Lower lobe of right lung (tissue), 2 donors: ENCODE results near the gene FAM110A. TPM values are rescaled to one million over a fixed set of nuclear protein-coding genes. Genes with fewer than 3 reads are reported as not detected.
"Not testable (repeated sequence)": the region's sequence is repeated elsewhere in the genome, so short reads cannot be mapped to it uniquely, and the experiment has no call there.

Experiments used
- ATAC-seq, 2 donors: fragments of 200-7000 bp; cut with Tn5 transposase; one replicate each; pipeline ENCODE4 v1.9.1; 2020 to 2022; ENCODE audit warnings: mild to moderate bottlenecking in 2 of 2, moderate library complexity in 2 of 2
- DNase-seq: peaks from one replicate; pipeline ENCODE4 v3.0.0-alpha.2; 2020
- H3K27ac ChIP-seq: fragments of 200-600 bp; one replicate; pipeline ENCODE4 v1.8.0; 2022
- H3K27me3 ChIP-seq: fragments of 200-600 bp; one replicate; pipeline ENCODE4 v1.8.0; 2022; ENCODE audit warnings: low read depth
- H3K36me3 ChIP-seq: fragments of 200-600 bp; one replicate; pipeline ENCODE4 v1.8.0; 2022; ENCODE audit warnings: mild to moderate bottlenecking
- H3K4me1 ChIP-seq: fragments of 200-600 bp; one replicate; pipeline ENCODE4 v1.8.0; 2022
- H3K4me3 ChIP-seq: fragments of 200-600 bp; one replicate; pipeline ENCODE4 v1.8.0; 2022; ENCODE audit warnings: mild to moderate bottlenecking
- H3K9me3 ChIP-seq: fragments of 200-600 bp; one replicate; pipeline ENCODE4 v1.8.0; 2022
- intact Hi-C: fragments of 100-400 bp; cut with DNase I; formaldehyde crosslinking; loops from one replicate; pipeline ENCODE4 v1.11.0; 2022
- total RNA-seq: library from RNA; stranded (reverse); fragmentation: NEBNext Ultra II Directional; extraction: Animal tissue kit (Norgen Biotek cat#: 25700); gene quantifications from one replicate; pipeline ENCODE4 v1.2.1, GENCODE V29; 2021
- TF ChIP-seq, protein P1 (sequence below): fragments of 200-600 bp; IDR thresholded peaks from one replicate; pipeline ENCODE4 v1.8.0; 2022; ENCODE audit warnings: antibody characterized with exemption, mild to moderate bottlenecking
- donor health status: DM: no; HTN: yes; CAD: no; lungs with severe emphysema.

The FAM110A gene
- total RNA-seq, 1 donor from 2014 or later = 21.4 TPM

DNA sequence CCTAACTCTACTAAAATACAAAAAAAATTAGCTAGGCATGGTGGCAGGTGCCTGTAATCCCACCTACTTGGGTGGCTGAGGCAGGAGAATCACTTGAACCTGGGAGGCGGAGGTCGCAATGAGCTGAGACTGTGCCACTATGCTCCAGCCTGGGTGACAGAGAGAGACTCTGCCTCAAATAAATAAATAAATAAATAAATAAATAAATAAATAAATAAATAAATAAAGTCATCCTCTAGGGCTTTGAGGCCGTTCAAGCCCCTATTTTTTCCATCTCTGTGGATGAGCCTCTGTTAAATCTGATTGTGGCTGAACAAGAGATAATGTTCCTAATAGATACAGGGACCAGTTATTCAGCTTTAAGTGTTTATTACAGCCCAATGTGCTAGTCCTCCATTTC lies 31.8 kb upstream of the FAM110A start:
- Histone ChIP-seq H3K27me3 (peaks cover 10% of the 10 kb centered on the region), H3K4me1 (no peaks in the 10 kb centered on the region), H3K4me3 (no peak overlapping the region), H3K36me3 (no peaks in the 10 kb centered on the region), H3K9me3 (no peaks in the 10 kb centered on the region), H3K27ac (no peak overlapping the region)
- no peak for ATAC-seq
- intact Hi-C loops = no loop called here
- no peak for DNase-seq
- TF ChIP-seq, protein P1, sequence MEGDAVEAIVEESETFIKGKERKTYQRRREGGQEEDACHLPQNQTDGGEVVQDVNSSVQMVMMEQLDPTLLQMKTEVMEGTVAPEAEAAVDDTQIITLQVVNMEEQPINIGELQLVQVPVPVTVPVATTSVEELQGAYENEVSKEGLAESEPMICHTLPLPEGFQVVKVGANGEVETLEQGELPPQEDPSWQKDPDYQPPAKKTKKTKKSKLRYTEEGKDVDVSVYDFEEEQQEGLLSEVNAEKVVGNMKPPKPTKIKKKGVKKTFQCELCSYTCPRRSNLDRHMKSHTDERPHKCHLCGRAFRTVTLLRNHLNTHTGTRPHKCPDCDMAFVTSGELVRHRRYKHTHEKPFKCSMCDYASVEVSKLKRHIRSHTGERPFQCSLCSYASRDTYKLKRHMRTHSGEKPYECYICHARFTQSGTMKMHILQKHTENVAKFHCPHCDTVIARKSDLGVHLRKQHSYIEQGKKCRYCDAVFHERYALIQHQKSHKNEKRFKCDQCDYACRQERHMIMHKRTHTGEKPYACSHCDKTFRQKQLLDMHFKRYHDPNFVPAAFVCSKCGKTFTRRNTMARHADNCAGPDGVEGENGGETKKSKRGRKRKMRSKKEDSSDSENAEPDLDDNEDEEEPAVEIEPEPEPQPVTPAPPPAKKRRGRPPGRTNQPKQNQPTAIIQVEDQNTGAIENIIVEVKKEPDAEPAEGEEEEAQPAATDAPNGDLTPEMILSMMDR = no peak

DNA sequence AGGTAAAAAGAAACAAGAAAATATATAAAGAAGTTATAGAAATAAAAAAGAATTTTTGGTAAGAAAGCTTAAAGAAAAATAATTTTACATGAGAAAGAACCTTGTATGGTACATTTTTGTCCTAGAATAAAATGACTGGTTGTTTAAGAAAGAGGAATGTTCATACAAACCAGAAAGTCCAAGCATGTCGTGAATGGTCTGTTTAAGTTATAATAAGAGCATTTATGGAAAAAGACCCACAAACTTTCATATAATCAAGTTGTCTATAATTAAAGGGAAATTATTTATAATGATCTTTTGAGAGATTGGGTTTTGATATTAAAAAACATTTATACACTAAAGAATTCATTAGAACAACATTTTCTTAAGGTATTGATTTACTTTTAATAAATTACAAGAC lies 27.8 kb upstream of the FAM110A start:
- TF ChIP-seq, protein P1 = no peak
- no peaks in the 10 kb centered on the region for H3K36me3 ChIP-seq
- H3K27ac ChIP-seq = no peak overlapping the region
- H3K4me1 ChIP-seq = no peaks in the 10 kb centered on the region
- H3K9me3 ChIP-seq = no peaks in the 10 kb centered on the region
- peaks cover 15% of the 10 kb centered on the region for H3K27me3 ChIP-seq
- intact Hi-C loops = no loop called here
- ATAC-seq = no peak
- H3K4me3 ChIP-seq = no peak overlapping the region
- DNase-seq = no peak

DNA sequence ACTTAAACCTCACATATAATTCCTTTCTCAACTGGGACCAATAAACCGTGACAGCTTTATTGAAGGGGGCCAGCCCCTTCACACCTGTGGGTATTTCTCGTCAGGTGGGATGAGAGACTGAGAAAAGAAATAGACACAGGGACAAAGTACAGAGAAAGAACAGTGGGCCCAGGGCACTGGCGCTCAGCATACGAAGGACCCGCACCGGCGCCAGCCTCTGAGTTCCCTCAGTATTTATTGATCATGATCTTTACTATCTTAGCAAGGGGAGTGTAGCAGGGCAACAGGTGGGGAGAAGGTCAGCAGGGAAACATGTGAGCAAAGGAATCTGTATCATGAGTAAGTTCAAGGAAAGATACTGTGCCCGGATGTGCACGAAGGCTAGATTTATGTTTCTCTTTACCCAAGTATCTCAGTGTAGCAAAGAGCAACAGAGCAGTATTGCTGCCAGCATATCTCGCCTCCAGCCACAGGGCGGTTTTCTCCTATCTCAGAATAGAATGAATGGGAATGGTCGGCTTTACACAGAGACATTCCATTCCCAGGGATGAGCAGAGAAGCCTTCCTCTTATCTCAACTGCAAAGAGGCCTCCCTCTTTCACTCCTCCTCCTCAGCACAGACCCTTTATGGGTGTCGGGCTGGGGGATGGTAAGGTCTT lies 21.6 kb upstream of the FAM110A start:
- H3K4me1 ChIP-seq, H3K27ac ChIP-seq, H3K4me3 ChIP-seq, DNase-seq, ATAC-seq, H3K36me3 ChIP-seq, intact Hi-C loops, H3K9me3 ChIP-seq: not testable (repeated sequence)
- peaks cover 11% of the 10 kb centered on the region for H3K27me3 ChIP-seq

DNA sequence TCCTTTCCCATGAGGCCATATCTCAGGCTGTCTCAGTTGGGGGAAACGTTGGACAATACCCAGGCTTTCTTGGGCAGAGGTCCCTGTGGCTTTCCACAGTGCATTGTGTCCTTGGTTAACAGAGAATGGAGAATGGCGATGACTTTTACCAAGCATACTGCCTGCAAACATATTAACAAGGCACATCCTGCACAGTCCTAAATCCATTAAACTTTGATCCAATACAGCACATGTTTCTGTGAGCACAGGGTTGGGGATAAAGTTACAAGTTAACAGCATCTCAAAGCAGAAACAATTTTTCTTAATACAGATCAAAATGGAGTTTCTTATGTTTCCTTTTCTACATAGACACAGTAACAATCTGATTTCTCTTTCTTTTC lies 21.1 kb upstream of the FAM110A start:
- H3K4me3 ChIP-seq, intact Hi-C loops, ATAC-seq, DNase-seq, H3K9me3 ChIP-seq, H3K27ac ChIP-seq, H3K36me3 ChIP-seq, H3K4me1 ChIP-seq: not testable (repeated sequence)
- peaks cover 11% of the 10 kb centered on the region for H3K27me3 ChIP-seq

DNA sequence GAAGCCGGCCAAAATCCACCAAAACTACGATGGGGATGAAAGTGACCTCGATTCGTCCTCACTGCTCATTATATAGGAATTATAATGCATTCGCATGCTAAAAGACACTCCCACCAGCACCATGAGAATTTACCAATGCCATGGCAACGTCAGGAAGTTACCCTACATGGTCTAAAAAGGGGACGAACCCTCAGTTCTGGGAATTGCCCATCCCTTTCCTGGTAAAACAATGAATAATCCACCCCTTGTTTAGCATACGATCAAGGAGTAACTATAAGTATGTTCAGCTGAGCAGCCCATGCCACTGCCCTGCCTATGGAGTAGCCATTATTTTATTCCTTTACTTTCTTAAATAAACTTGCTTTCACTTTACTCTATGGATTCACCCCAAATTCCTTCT lies 20.1 kb upstream of the FAM110A start:
- DNase-seq (no peak), ATAC-seq (no peak)
- TF ChIP-seq, protein P1 = no peak
- no peaks in the 10 kb centered on the region for H3K4me1 ChIP-seq
- intact Hi-C loops = no loop called here
- H3K4me3 ChIP-seq = no peak overlapping the region
- H3K36me3 ChIP-seq = no peaks in the 10 kb centered on the region
- H3K27ac ChIP-seq = no peak overlapping the region
- no peaks in the 10 kb centered on the region for H3K9me3 ChIP-seq
- peaks cover 11% of the 10 kb centered on the region for H3K27me3 ChIP-seq

DNA sequence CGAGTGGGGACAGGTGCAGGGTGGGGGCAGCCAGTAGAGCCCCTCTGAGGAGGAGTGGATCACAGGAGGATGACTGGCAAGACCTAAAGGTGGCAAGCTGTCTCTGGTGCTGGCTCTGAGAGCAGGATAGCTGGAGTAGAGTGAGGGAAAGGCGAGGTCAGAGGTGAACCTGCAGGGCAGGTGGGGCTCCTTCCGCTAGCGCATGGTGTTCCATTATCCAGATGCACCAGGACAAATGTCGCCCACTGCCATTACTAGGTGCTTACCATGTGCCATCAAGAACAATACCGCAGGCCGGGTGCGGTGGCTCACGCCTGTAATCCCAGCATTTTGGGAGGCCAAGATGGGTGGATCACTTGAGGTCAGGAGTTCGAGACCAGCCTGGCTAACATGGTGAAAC lies 18.3 kb upstream of the FAM110A start:
- peaks cover 4% of the 10 kb centered on the region for H3K27me3 ChIP-seq

More for the DNA sequence above, 18.3 kb upstream of the FAM110A start:
- ATAC-seq = no peak
- intact Hi-C loops = loop anchor here (5.0 kb wide), 1 partner anchor 142 kb away; no protein-coding TSS in a partner anchor
- Histone ChIP-seq H3K9me3 (no peaks in the 10 kb centered on the region), H3K27ac (no peak overlapping the region), H3K36me3 (no peaks in the 10 kb centered on the region), H3K4me3 (no peak overlapping the region), H3K4me1 (no peaks in the 10 kb centered on the region)
- TF ChIP-seq, protein P1 = no peak
- DNase-seq = no peak
